DND-41 (cell line): Measurements from ENCODE around the gene UACA.

Experiments
- CTCF ChIP-seq: IDR thresholded peaks from 2 replicates; pipeline ENCODE4 v1.5.1; 2012; ENCODE audit warnings: borderline replicate concordance, low read length, moderate library complexity, mild to moderate bottlenecking; ENCODE audit not compliant: poor library complexity, severe bottlenecking; ENCODE audit errors: extremely low read depth
- EZH2 ChIP-seq: IDR thresholded peaks from 3 replicates; pipeline ENCODE4 v1.6.1; 2012; ENCODE audit warnings: borderline replicate concordance, low read depth, mild to moderate bottlenecking, moderate library complexity, low read length, inconsistent platforms; ENCODE audit not compliant: severe bottlenecking

GRCh38 chr15:70766597-70766996 lies 3.2 kb upstream of the UACA start:
- TF ChIP-seq CTCF (no peak), EZH2 (no peak)
